CD8-positive, alpha-beta memory T cell (primary cell): ENCODE measurements around the gene NFE2L3. TPM values are rescaled to one million over a fixed set of nuclear protein-coding genes. Genes with fewer than 3 reads are reported as not detected.
A peak's percentile ranks its signal among the peaks of the same experiment; 100 is the strongest.
"Not testable (repeated sequence)": the region's sequence is repeated elsewhere in the genome, so short reads cannot be mapped to it uniquely, and the experiment has no call there.

Source experiments
- CTCF ChIA-PET: fragments of 350-600 bp; sonication (Branson Sonifier 250); formaldehyde crosslinking; loops from one replicate; lab custom pipeline; 2021; ENCODE audit warnings: antibody characterized with exemption; lab: Charles Lee
- POLR2A ChIA-PET: fragments of 350-600 bp; sonication (Branson Sonifier 250); formaldehyde crosslinking; loops from one replicate; lab custom pipeline; 2021; ENCODE audit warnings: antibody characterized with exemption; lab: Charles Lee
- DNase-seq, 5 donors: peaks; one replicate each; pipeline versions ENCODE4 v3.0.0 to v3.0.0-alpha.2; 2020 to 2022; ENCODE audit warnings: mixed read lengths in 1 of 5
- H3K27ac ChIP-seq: one replicate; pipeline ENCODE4 v1.7.0; 2013; ENCODE audit warnings: low read depth, mild to moderate bottlenecking, low read length, moderate library complexity
- H3K27me3 ChIP-seq: 2 replicates; pipeline ENCODE4 v1.7.0; 2013; ENCODE audit warnings: low read length, mild to moderate bottlenecking; ENCODE audit not compliant: insufficient read depth, poor library complexity, severe bottlenecking
- H3K36me3 ChIP-seq: 2 replicates; pipeline ENCODE4 v1.7.0; 2013; ENCODE audit warnings: mild to moderate bottlenecking, low read length, moderate library complexity; ENCODE audit not compliant: insufficient read depth
- H3K4me1 ChIP-seq: 2 replicates; pipeline ENCODE4 v1.7.0; 2013; ENCODE audit warnings: mild to moderate bottlenecking, low read length, moderate library complexity; ENCODE audit not compliant: insufficient read depth
- H3K4me3 ChIP-seq: 2 replicates; pipeline ENCODE4 v1.7.0; 2013; ENCODE audit warnings: mild to moderate bottlenecking, low read length
- H3K9me3 ChIP-seq: 2 replicates; pipeline ENCODE4 v1.7.0; 2013; ENCODE audit warnings: mild to moderate bottlenecking, low read length
- H3K27ac Mint-ChIP-seq, 8 donors: one replicate each; pipeline ENCODE4 v1.8.0; 2020 to 2021; ENCODE audit warnings: mixed read lengths in 8 of 8, mild to moderate bottlenecking in 6 of 8, inconsistent platforms in 3 of 8, moderate library complexity in 3 of 8
- H3K27me3 Mint-ChIP-seq, 2 donors: one replicate each; pipeline ENCODE4 v1.8.0; 2020 to 2021; ENCODE audit warnings: mixed read lengths in 2 of 2, mild to moderate bottlenecking in 1 of 2, moderate library complexity in 1 of 2
- H3K36me3 Mint-ChIP-seq, 3 donors: one replicate each; pipeline ENCODE4 v1.8.0; 2020 to 2021; ENCODE audit warnings: mixed read lengths in 3 of 3, inconsistent platforms in 1 of 3, mild to moderate bottlenecking in 1 of 3
- H3K4me1 Mint-ChIP-seq, 3 donors: one replicate each; pipeline ENCODE4 v1.8.0; 2020 to 2021; ENCODE audit warnings: mixed read lengths in 3 of 3, inconsistent platforms in 1 of 3, mild to moderate bottlenecking in 1 of 3
- H3K4me3 Mint-ChIP-seq, 7 donors: one replicate each; pipeline ENCODE4 v1.8.0; 2020 to 2021; ENCODE audit warnings: mixed read lengths in 7 of 7, mild to moderate bottlenecking in 6 of 7, moderate library complexity in 4 of 7, inconsistent platforms in 2 of 7
- H3K9me3 Mint-ChIP-seq, 5 donors: one replicate each; pipeline ENCODE4 v1.8.0; 2020 to 2022; ENCODE audit warnings: mixed read lengths in 5 of 5, mild to moderate bottlenecking in 3 of 5, moderate library complexity in 2 of 5, inconsistent platforms in 1 of 5
- polyA plus RNA-seq: library from polyadenylated mRNA; unstranded; fragments of 300-500 nt; fragmentation: Illumina TruSeq; gene quantifications from one replicate; pipeline ENCODE4 v1.2.3, GENCODE V29; 2021
- total RNA-seq, 2 experiments: library from RNA; stranded (reverse); gene quantifications; one replicate each; pipeline ENCODE4 v1.2.3, GENCODE V29; 2021

NFE2L3 gene
- total and polyA plus RNA-seq, 3 experiments from 2014 or later, result 6.5 to 47.4 (median 43.5) TPM

- ChIA-PET CTCF (no interaction called here), POLR2A (no interaction called here)
- Mint-ChIP-seq H3K27ac (no peak overlapping the region), H3K36me3 (no peaks in the 10 kb centered on the region), H3K9me3 (no peaks in the 10 kb centered on the region), H3K4me3 (no peak overlapping the region), H3K4me1 (no peaks in the 10 kb centered on the region), H3K27me3 (peaks cover 4 to 6% of the 10 kb centered on the region in 2 donors)
- H3K9me3 ChIP-seq, result no peaks in the 10 kb centered on the region
- no peaks in the 10 kb centered on the region for H3K36me3 ChIP-seq
- DNase-seq, result no peak
- H3K27me3 ChIP-seq, result no peaks in the 10 kb centered on the region
- H3K4me3 ChIP-seq, result no peak overlapping the region
- H3K4me1 ChIP-seq, result no peaks in the 10 kb centered on the region
- no peak overlapping the region for H3K27ac ChIP-seq
Observed at GRCh38 chr7:26140380-26140779, 11.6 kb upstream of the NFE2L3 start.

- CTCF ChIA-PET, result no interaction called here
Observed at GRCh38 chr7:26141077-26141476, 10.9 kb upstream of the NFE2L3 start.

GRCh38 chr7:26143298-26144048, 8.5 kb upstream of the NFE2L3 start:
- POLR2A ChIA-PET, result no interaction called here
- H3K27ac Mint-ChIP-seq, result no peak overlapping the region

More at GRCh38 chr7:26141077-26141476, 10.9 kb upstream of the NFE2L3 start:
- no peaks in the 10 kb centered on the region for H3K36me3 ChIP-seq
- DNase-seq, result no peak
- H3K27me3 Mint-ChIP-seq, result peaks cover 4 to 9% of the 10 kb centered on the region in 2 donors
- no peak overlapping the region for H3K27ac ChIP-seq
- no peaks in the 10 kb centered on the region for H3K9me3 Mint-ChIP-seq
- no peak overlapping the region for H3K4me3 ChIP-seq
- no peaks in the 10 kb centered on the region for H3K4me1 ChIP-seq
- H3K27ac Mint-ChIP-seq, result no peak overlapping the region
- no peaks in the 10 kb centered on the region for H3K27me3 ChIP-seq
- H3K36me3 Mint-ChIP-seq, result no peaks in the 10 kb centered on the region
- POLR2A ChIA-PET, result no interaction called here
- no peak overlapping the region for H3K4me3 Mint-ChIP-seq
- no peaks in the 10 kb centered on the region for H3K9me3 ChIP-seq
- no peaks in the 10 kb centered on the region for H3K4me1 Mint-ChIP-seq

GRCh38 chr7:26144184-26145080, 7.6 kb upstream of the NFE2L3 start:
- ChIA-PET POLR2A (no interaction called here), CTCF (interaction anchor here (1.5 kb wide), 1 partner anchor 11 kb away, joined by 5 read pairs; no protein-coding TSS in a partner anchor)

More at GRCh38 chr7:26143298-26144048, 8.5 kb upstream of the NFE2L3 start:
- Histone ChIP-seq H3K27me3 (no peaks in the 10 kb centered on the region), H3K27ac (no peak overlapping the region), H3K4me1 (no peaks in the 10 kb centered on the region), H3K36me3 (no peaks in the 10 kb centered on the region), H3K4me3 (no peak overlapping the region), H3K9me3 (no peaks in the 10 kb centered on the region)
- no peak overlapping the region for H3K4me3 Mint-ChIP-seq
- H3K9me3 Mint-ChIP-seq, result peaks cover 0 to 2% (median 0%) of the 10 kb centered on the region in 5 donors
- no peaks in the 10 kb centered on the region for H3K4me1 Mint-ChIP-seq
- H3K27me3 Mint-ChIP-seq, result peaks cover 4 to 9% of the 10 kb centered on the region in 2 donors
- H3K36me3 Mint-ChIP-seq, result no peaks in the 10 kb centered on the region
- CTCF ChIA-PET, result interaction anchor here (1.5 kb wide), 1 partner anchor 12 kb away, joined by 5 read pairs; no protein-coding TSS in a partner anchor
- DNase-seq, result no peak

GRCh38 chr7:26145238-26145637, 6.8 kb upstream of the NFE2L3 start:
- no peaks in the 10 kb centered on the region for H3K4me1 ChIP-seq
- POLR2A ChIA-PET, result no interaction called here
- H3K9me3 ChIP-seq, result no peaks in the 10 kb centered on the region
- no peaks in the 10 kb centered on the region for H3K27me3 ChIP-seq
- H3K27ac Mint-ChIP-seq, result peak overlapping the region in 1 of 8 donors; percentile 33
- no peak overlapping the region for H3K4me3 Mint-ChIP-seq
- no peak for DNase-seq
- H3K27ac ChIP-seq, result no peak overlapping the region
- peaks cover 0 to 2% (median 0%) of the 10 kb centered on the region in 5 donors for H3K9me3 Mint-ChIP-seq
- no peaks in the 10 kb centered on the region for H3K36me3 ChIP-seq
- CTCF ChIA-PET, result no interaction called here
- peaks cover 4 to 9% of the 10 kb centered on the region in 2 donors for H3K27me3 Mint-ChIP-seq
- no peak overlapping the region for H3K4me3 ChIP-seq
- no peaks in the 10 kb centered on the region for H3K36me3 Mint-ChIP-seq
- H3K4me1 Mint-ChIP-seq, result no peaks in the 10 kb centered on the region

More at GRCh38 chr7:26144184-26145080, 7.6 kb upstream of the NFE2L3 start:
- no peaks in the 10 kb centered on the region for H3K27me3 ChIP-seq
- DNase-seq, result no peak
- Mint-ChIP-seq H3K27ac (peak overlapping the region in 2 of 8 donors; percentile 33 to 49), H3K4me3 (no peak overlapping the region), H3K36me3 (no peaks in the 10 kb centered on the region), H3K27me3 (peaks cover 4 to 9% of the 10 kb centered on the region in 2 donors), H3K9me3 (peaks cover 0 to 2% (median 0%) of the 10 kb centered on the region in 5 donors), H3K4me1 (no peaks in the 10 kb centered on the region)
- H3K36me3 ChIP-seq, result no peaks in the 10 kb centered on the region
- no peak overlapping the region for H3K27ac ChIP-seq
- H3K4me3 ChIP-seq, result no peak overlapping the region
- no peaks in the 10 kb centered on the region for H3K9me3 ChIP-seq
- no peaks in the 10 kb centered on the region for H3K4me1 ChIP-seq

GRCh38 chr7:26147030-26147429, 5.0 kb upstream of the NFE2L3 start:
- Histone ChIP-seq H3K27me3 (no peaks in the 10 kb centered on the region), H3K9me3 (no peaks in the 10 kb centered on the region), H3K27ac (no peak overlapping the region), H3K4me1 (peaks cover 10% of the 10 kb centered on the region), H3K36me3 (no peaks in the 10 kb centered on the region), H3K4me3 (no peak overlapping the region)
- Mint-ChIP-seq H3K9me3 (peaks cover 0 to 2% (median 0%) of the 10 kb centered on the region in 5 donors), H3K27me3 (peaks cover 4 to 9% of the 10 kb centered on the region in 2 donors), H3K4me3 (no peak overlapping the region), H3K27ac (no peak overlapping the region), H3K4me1 (peaks cover 12 to 16% (median 16%) of the 10 kb centered on the region in 3 donors), H3K36me3 (peaks cover 0 to 4% (median 0%) of the 10 kb centered on the region in 3 donors)
- no peak for DNase-seq
- ChIA-PET CTCF (no interaction called here), POLR2A (no interaction called here)

GRCh38 chr7:26147646-26148306, 4.2 kb upstream of the NFE2L3 start:
- H3K9me3 Mint-ChIP-seq, H3K36me3 ChIP-seq, H3K36me3 Mint-ChIP-seq, H3K27ac Mint-ChIP-seq, H3K27me3 ChIP-seq, H3K4me3 ChIP-seq, POLR2A ChIA-PET, DNase-seq, H3K4me3 Mint-ChIP-seq, H3K9me3 ChIP-seq, CTCF ChIA-PET, H3K27me3 Mint-ChIP-seq, H3K27ac ChIP-seq, H3K4me1 ChIP-seq: not testable (repeated sequence)
- peaks cover 12 to 16% (median 16%) of the 10 kb centered on the region in 3 donors for H3K4me1 Mint-ChIP-seq
